HEK293 (cell line): ENCODE measurements around the gene CYP1A1.

Experiments used
- ZNF2 ChIP-seq: fragments of 450-650 bp; formaldehyde crosslinking; IDR thresholded peaks from 2 replicates; pipeline ENCODE4 v1.5.1; 2016; ENCODE audit warnings: missing biosample characterization, missing genetic modification characterization
- TF ChIP-seq, protein P1 (sequence below): fragments of 450-650 bp; formaldehyde crosslinking; conservative IDR thresholded peaks from 2 replicates; pipeline ENCODE4 v1.5.1; 2016; ENCODE audit warnings: low read depth, missing biosample characterization, missing genetic modification characterization

DNA sequence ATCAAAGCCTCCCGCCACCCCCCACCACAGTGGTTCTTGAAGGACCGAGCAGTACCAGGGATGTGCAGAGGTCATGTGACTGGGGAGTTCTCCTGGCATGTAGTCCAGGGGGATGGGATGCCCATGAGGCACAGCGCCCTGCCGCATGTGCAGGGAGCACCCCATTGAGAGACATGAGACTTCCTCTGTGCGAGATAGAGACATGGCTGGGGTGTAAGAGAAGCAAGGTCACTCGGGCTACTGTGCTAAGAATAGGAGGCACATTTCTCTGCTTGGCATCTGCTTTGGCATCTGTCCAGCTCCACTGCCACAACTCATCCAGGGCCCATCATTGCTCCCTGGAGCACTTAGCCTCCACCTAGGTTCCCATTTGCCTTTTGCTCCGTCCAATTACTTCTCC, 2.4 kb upstream of the CYP1A1 start:
- no peak for TF ChIP-seq ZNF2 (tag by site-specific recombination)
- TF ChIP-seq, protein P1, sequence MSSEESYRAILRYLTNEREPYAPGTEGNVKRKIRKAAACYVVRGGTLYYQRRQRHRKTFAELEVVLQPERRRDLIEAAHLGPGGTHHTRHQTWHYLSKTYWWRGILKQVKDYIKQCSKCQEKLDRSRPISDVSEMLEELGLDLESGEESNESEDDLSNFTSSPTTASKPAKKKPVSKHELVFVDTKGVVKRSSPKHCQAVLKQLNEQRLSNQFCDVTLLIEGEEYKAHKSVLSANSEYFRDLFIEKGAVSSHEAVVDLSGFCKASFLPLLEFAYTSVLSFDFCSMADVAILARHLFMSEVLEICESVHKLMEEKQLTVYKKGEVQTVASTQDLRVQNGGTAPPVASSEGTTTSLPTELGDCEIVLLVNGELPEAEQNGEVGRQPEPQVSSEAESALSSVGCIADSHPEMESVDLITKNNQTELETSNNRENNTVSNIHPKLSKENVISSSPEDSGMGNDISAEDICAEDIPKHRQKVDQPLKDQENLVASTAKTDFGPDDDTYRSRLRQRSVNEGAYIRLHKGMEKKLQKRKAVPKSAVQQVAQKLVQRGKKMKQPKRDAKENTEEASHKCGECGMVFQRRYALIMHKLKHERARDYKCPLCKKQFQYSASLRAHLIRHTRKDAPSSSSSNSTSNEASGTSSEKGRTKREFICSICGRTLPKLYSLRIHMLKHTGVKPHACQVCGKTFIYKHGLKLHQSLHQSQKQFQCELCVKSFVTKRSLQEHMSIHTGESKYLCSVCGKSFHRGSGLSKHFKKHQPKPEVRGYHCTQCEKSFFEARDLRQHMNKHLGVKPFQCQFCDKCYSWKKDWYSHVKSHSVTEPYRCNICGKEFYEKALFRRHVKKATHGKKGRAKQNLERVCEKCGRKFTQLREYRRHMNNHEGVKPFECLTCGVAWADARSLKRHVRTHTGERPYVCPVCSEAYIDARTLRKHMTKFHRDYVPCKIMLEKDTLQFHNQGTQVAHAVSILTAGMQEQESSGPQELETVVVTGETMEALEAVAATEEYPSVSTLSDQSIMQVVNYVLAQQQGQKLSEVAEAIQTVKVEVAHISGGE (tag by site-specific recombination) = no peak
